Measurements from ENCODE around the gene ANAPC5.

GRCh38 chr12:121273364-121273896 lies 78.8 kb downstream of the ANAPC5 start:
- TF ChIP-seq CTCF (IDR thresholded peaks at IDR 0.05) = no peak
- TF ChIP-seq SP1 (CRISPR knock-in tag; conservative IDR thresholded peaks at IDR 0.05) = no peak
- no peak for TF ChIP-seq STAT6 (CRISPR knock-in tag; conservative IDR thresholded peaks at IDR 0.05; ENCODE audit: low read depth)
- TF ChIP-seq NFYB (CRISPR knock-in tag; conservative IDR thresholded peaks at IDR 0.05; ENCODE audit: low read depth) = no peak
- TF ChIP-seq CBFB (CRISPR knock-in tag; IDR thresholded peaks at IDR 0.05; ENCODE audit: low read depth) = no peak
- TF ChIP-seq JUN (CRISPR knock-in tag; IDR thresholded peaks at IDR 0.05) = no peak
